ENCODE results near the gene UQCC5.

- no peak for TF ChIP-seq POLR2A (IDR thresholded peaks at IDR 0.05)
- no peak for TF ChIP-seq CTCF (IDR thresholded peaks at IDR 0.05)
These were observed 34.4 kb upstream of the UQCC5 start for GRCh38 chr3:52502001-52502400.

Measured in body of pancreas (tissue), 4 donors.